GM19463 (cell line): ENCODE data around the gene LMBRD1.
"Not testable (repeated sequence)": the region's sequence is repeated elsewhere in the genome, so short reads cannot be mapped to it uniquely, and the experiment has no call there.

Experiments
- ATAC-seq: cut with Tn5 transposase; IDR thresholded peaks from one replicate; pipeline ENCODE4 v1.9.1; 2021; ENCODE audit warnings: mild to moderate bottlenecking, moderate library complexity; ENCODE audit not compliant: unreplicated experiment

LMBRD1 gene

GRCh38 chr6:69798796-69799195 lies 2.0 kb upstream of the LMBRD1 start:
- not testable (repeated sequence) for ATAC-seq

- ATAC-seq = peak; percentile 12
Observed at GRCh38 chr6:69796073-69796641, 653 bp downstream of the LMBRD1 start.

GRCh38 chr6:69795469-69796072 lies 1.2 kb downstream of the LMBRD1 start:
- ATAC-seq = peak; percentile 23

- ATAC-seq = no peak
Observed at GRCh38 chr6:69792292-69792691, 4.5 kb downstream of the LMBRD1 start.

GRCh38 chr6:69791065-69791471 lies 5.7 kb downstream of the LMBRD1 start:
- ATAC-seq = peak; percentile 43

GRCh38 chr6:69790629-69791028 lies 6.2 kb downstream of the LMBRD1 start:
- ATAC-seq = peak; percentile 16

GRCh38 chr6:69789578-69789977 lies 7.2 kb downstream of the LMBRD1 start:
- no peak for ATAC-seq

GRCh38 chr6:69787436-69787835 lies 9.4 kb downstream of the LMBRD1 start:
- ATAC-seq = not testable (repeated sequence)

GRCh38 chr6:69785697-69786096 lies 11.1 kb downstream of the LMBRD1 start:
- no peak for ATAC-seq

- peak; percentile 65 for ATAC-seq
Observed at GRCh38 chr6:69784595-69785377, 12.0 kb downstream of the LMBRD1 start.

GRCh38 chr6:69783108-69783507 lies 13.7 kb downstream of the LMBRD1 start:
- no peak for ATAC-seq

GRCh38 chr6:69780585-69781178 lies 16.1 kb downstream of the LMBRD1 start:
- no peak for ATAC-seq

GRCh38 chr6:69775941-69776340 lies 20.9 kb downstream of the LMBRD1 start:
- ATAC-seq = no peak

GRCh38 chr6:69775585-69775849 lies 21.3 kb downstream of the LMBRD1 start:
- ATAC-seq = no peak

- ATAC-seq = no peak
Observed at GRCh38 chr6:69774740-69775584, 21.8 kb downstream of the LMBRD1 start.

- no peak for ATAC-seq
Observed at GRCh38 chr6:69771158-69771906, 25.5 kb downstream of the LMBRD1 start.

- no peak for ATAC-seq
Observed at GRCh38 chr6:69768664-69769063, 28.1 kb downstream of the LMBRD1 start.

- ATAC-seq = no peak
Observed at GRCh38 chr6:69763763-69764162, 33.0 kb downstream of the LMBRD1 start.

GRCh38 chr6:69761853-69762252 lies 35.0 kb downstream of the LMBRD1 start:
- no peak for ATAC-seq

GRCh38 chr6:69758214-69758613 lies 38.6 kb downstream of the LMBRD1 start:
- ATAC-seq = peak; percentile 44
